ENCODE results near the gene GDPD5. TPM values are rescaled to one million over a fixed set of nuclear protein-coding genes. Genes with fewer than 3 reads are reported as not detected.

GDPD5 gene
- total RNA-seq, 2 experiments from 2014 or later, result 26.5 to 32.0 TPM

DNA sequence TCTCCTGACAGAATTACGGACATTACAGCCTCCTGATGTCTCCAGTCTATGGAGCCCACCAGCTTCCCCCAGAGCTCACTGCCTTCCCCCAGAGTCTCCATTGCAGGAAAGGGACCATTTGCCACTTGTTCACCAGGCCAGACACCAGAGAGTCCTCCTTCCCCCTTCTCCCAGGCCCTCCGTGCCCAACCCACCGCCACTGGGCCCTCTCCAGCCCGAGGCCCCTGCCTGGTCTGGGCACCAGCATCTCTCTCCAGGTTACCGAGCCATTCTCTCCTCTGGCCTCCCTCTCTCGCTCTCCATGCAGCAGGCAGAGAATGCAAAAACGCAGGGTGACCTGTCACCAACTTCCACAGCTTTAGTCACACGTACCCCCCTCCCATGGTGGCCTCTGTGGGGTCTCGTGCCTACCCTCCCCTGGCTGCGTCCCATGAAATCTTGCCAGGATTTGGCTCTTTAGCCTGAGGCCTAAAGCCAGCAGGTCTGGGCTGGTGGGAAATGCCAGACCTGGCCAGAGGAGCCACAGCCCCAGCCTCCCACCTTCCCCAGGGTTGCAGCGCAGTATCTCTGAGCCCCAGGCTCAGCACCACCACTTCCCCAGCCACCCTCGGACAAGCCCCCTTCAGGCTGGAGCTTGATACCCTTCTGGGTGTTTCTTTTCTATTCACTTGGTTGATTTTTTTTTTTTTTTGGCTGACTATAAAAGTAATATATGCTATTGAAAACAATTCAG is 29.5 kb upstream of the GDPD5 start:
- Mint-ChIP-seq H3K4me1 (ENCODE audit: low read depth) (no peaks in the 10 kb centered on the region), H3K27me3 (no peaks in the 10 kb centered on the region), H3K4me3 (no peak overlapping the region), H3K36me3 (no peaks in the 10 kb centered on the region), H3K9me3 (no peaks in the 10 kb centered on the region), H3K27ac (no peak overlapping the region)
- CTCF ChIA-PET, result no interaction called here
- intact Hi-C loops (cut with micrococcal nuclease), result no loop called here
- POLR2A ChIA-PET, result interaction anchor here (0.6 to 1.7 kb wide), 2 partner anchors 8 to 199 kb away, joined by 3 to 7 read pairs; no protein-coding TSS in a partner anchor
- DNase-seq, result no peak

DNA sequence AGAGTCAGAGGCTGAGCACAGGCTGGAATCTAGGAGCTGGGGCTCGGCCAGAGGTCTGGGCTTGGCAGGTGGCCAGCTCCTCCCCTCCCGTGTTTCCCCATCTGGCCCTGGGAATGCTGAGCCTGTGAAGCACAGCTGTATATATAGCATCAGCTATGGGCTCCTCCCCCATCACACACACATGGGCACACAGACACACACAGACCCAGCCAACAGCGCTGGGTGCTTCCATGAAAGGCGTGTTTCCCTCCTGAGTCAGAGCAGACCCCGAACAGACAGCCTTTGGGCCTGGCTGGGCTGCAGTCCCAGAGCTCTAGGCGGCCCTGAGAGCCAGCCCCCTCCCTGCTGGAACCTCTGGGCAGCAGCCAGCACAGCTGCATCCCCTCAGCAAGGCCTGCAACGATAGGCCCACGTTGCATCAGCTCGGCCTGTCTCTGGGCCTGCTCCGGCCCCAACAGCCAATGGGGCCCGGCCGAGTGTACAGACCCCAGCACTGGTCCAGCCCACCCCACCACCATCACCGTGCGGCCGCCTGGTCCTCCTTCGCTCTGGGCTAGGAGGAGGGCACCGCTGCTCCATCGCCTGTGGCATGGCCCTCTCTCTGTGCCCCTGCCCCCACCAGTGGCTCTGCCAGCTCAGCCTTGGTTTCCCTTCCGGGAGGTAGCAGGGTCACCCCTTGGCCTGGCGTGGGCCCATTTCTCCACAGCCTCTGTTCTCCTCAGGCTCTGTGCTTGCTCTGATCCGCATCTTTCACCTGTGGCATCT is 28.7 kb upstream of the GDPD5 start:
- Mint-ChIP-seq H3K36me3 (no peaks in the 10 kb centered on the region), H3K27ac (no peak overlapping the region), H3K27me3 (no peaks in the 10 kb centered on the region), H3K9me3 (no peaks in the 10 kb centered on the region), H3K4me1 (ENCODE audit: low read depth) (peaks cover under 1% of the 10 kb centered on the region), H3K4me3 (no peak overlapping the region)
- CTCF ChIA-PET, result interaction anchor here (0.8 to 1.1 kb wide), 3 partner anchors 8 to 110 kb away, joined by 3 to 4 read pairs (median 3); no protein-coding TSS in a partner anchor
- intact Hi-C loops (cut with micrococcal nuclease), result no loop called here
- POLR2A ChIA-PET, result interaction anchor here (1.7 kb wide), 1 partner anchor 8 kb away, joined by 7 read pairs; no protein-coding TSS in a partner anchor
- DNase-seq, result no peak

DNA sequence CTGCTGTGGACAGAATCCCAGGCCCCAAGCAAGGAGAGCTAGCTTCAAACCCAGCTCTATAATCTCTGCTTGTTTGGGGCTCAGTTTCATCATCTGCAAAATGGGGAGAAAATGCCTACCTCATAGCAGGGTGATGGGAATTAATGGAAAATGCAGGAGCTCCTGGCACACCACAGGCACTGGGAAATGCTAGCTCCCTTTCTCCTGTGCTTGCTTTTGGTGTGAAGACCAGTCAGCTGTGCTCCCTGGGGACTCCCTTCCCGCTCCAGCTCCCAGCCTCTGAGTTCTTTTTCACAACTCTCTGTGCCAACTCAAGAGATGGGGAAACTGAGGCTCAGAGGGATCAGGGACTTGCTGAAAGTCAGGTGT is 28.1 kb upstream of the GDPD5 start:
- CTCF ChIA-PET, result interaction anchor here (0.8 to 1.1 kb wide), 3 partner anchors 9 to 109 kb away, joined by 3 to 4 read pairs (median 3); no protein-coding TSS in a partner anchor
- intact Hi-C loops (cut with micrococcal nuclease), result no loop called here
- H3K9me3 Mint-ChIP-seq, result no peaks in the 10 kb centered on the region
- H3K4me3 Mint-ChIP-seq, result no peak overlapping the region
- no peaks in the 10 kb centered on the region for H3K36me3 Mint-ChIP-seq
- no peak for DNase-seq
- peaks cover 3% of the 10 kb centered on the region for H3K4me1 Mint-ChIP-seq (ENCODE audit: low read depth)
- no peak overlapping the region for H3K27ac Mint-ChIP-seq
- H3K27me3 Mint-ChIP-seq, result no peaks in the 10 kb centered on the region
- POLR2A ChIA-PET, result interaction anchor here (1.7 kb wide), 1 partner anchor 9 kb away, joined by 7 read pairs; no protein-coding TSS in a partner anchor

DNA sequence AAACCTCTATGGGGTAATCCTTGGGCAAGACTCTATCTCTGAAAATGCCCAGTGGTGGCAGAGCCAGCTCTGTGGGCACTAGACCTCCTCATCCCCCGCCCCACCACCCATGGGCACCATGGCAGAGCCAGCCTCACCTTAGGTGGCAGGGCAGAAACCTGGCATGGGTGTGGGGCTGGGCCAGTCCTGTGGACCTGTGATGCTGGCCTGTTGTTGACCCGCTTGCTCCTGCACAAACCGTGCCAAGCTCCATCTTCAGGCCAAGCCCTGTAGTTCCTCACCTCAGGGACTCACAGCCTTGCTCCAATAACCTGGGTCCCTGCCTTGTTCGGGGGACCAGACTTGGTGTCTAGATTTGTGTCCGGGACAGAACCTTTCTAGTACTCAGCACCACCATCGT is 27.4 kb upstream of the GDPD5 start:
- H3K36me3 Mint-ChIP-seq, result no peaks in the 10 kb centered on the region

DNA sequence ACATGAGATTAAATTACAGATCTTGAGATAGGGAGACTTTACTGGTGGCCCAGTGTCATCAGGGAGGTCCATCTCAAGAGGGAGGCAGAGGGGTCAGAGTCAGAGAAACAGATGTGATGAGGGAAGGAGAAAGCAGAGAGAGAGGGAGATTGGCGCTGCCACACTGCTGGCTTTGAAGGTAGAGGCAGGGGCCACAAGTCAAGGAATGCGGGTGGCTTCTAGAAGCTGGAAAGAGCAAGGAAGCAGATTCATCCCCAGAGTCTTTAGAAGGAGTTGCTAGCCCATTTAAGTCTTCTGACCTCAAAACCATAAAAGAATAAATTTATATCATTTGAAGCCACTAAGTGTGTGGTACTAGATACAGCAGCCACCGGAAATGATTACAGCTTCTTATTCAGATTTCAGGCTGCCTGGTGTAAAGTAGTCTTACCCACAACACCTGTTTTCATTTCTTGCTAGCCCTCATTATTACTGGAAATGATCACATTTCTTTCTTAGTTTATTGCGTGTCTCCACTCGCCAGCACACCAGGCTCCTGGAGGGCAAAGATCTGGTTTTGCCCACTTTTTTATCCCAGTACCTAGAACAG is 23.7 kb upstream of the GDPD5 start:
- Mint-ChIP-seq H3K27me3 (no peaks in the 10 kb centered on the region), H3K36me3 (no peaks in the 10 kb centered on the region), H3K27ac (no peak overlapping the region), H3K4me1 (ENCODE audit: low read depth) (peaks cover 3% of the 10 kb centered on the region), H3K9me3 (no peaks in the 10 kb centered on the region), H3K4me3 (no peak overlapping the region)
- ChIA-PET CTCF (interaction anchor here (0.6 to 2.3 kb wide), 4 partner anchors 15 to 157 kb away, joined by 3 to 12 read pairs (median 4); no protein-coding TSS in a partner anchor), POLR2A (interaction anchor here (0.9 kb wide), 1 partner anchor 27 kb away, joined by 3 read pairs; no protein-coding TSS in a partner anchor)
- intact Hi-C loops (cut with micrococcal nuclease), result loop anchor here (5.0 kb wide), 1 partner anchor 33 kb away; no protein-coding TSS in a partner anchor
- no peak for DNase-seq

More for the DNA sequence above, 27.4 kb upstream of the GDPD5 start:
- no peak for DNase-seq
- no peak overlapping the region for H3K4me3 Mint-ChIP-seq
- no peaks in the 10 kb centered on the region for H3K9me3 Mint-ChIP-seq
- POLR2A ChIA-PET, result interaction anchor here (1.7 kb wide), 1 partner anchor 10 kb away, joined by 7 read pairs; no protein-coding TSS in a partner anchor
- intact Hi-C loops (cut with micrococcal nuclease), result no loop called here
- CTCF ChIA-PET, result no interaction called here
- H3K27ac Mint-ChIP-seq, result no peak overlapping the region
- no peaks in the 10 kb centered on the region for H3K27me3 Mint-ChIP-seq
- peaks cover 3% of the 10 kb centered on the region for H3K4me1 Mint-ChIP-seq (ENCODE audit: low read depth)

DNA sequence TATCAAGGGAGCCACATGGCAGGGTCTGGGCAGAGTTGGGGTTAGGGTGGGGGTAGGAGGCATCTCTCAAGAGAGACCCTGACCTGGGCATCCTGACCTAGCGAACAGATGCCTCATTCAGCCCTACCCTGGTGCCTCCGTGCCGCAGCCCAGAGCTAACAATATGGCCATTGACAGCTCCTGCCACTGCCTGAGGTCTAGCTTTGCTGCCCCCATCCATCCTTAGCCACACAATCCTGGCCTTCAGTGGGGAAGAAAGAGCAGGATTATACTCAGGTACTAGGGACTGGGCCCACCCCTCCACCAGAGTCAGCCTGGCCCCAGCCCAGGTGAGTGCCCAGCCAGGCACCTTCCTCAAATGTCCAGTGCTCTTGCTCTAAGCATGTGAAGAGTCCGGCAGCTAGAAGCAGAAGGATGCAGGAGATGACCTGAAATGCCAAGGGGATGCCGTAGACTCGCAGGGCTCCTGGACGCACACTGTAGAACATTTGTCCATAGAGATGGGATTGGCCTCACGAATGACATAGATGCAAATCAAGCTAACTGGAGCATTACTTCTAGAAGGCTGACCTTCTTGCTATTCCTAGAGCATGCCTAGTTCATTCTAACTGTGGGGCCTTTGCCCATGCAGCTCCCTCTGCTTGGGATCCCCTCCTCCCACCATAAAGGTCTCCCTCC is 23.0 kb upstream of the GDPD5 start:
- H3K4me1 Mint-ChIP-seq (ENCODE audit: low read depth), result peaks cover 3% of the 10 kb centered on the region
- no peaks in the 10 kb centered on the region for H3K27me3 Mint-ChIP-seq
- intact Hi-C loops (cut with micrococcal nuclease), result loop anchor here (5.0 kb wide), 1 partner anchor 34 kb away; no protein-coding TSS in a partner anchor
- no peaks in the 10 kb centered on the region for H3K9me3 Mint-ChIP-seq
- CTCF ChIA-PET, result interaction anchor here (0.7 to 2.3 kb wide), 6 partner anchors 26 to 254 kb away, joined by 3 to 12 read pairs (median 3); no protein-coding TSS in a partner anchor
- H3K36me3 Mint-ChIP-seq, result no peaks in the 10 kb centered on the region
- no peak overlapping the region for H3K27ac Mint-ChIP-seq
- DNase-seq, result no peak
- no peak overlapping the region for H3K4me3 Mint-ChIP-seq
- POLR2A ChIA-PET, result no interaction called here

DNA sequence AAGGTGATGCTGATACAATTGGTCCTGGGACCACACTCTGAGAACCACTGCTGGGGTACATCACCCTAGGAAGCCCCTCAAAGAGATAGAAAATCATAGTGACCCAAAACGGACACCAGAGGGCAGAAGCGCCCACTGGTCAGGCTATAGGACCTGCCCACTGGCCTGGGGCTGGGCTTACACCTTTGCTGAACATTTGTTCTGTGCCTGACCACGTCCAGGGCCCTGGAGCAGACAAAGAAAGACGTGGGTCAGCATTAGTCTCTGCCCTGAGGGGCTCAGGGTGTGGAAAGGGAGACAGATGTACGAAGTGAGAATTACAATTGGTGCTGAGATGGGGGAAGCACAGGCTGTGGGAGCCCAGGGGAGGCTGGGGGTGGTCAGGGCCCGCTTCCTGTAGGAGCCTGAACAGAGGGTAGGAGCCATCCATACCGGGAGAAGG is 21.9 kb upstream of the GDPD5 start:
- POLR2A ChIA-PET, result no interaction called here
- intact Hi-C loops (cut with micrococcal nuclease), result loop anchor here (2.0 to 5.0 kb wide), 2 partner anchors 15 to 35 kb away; partner anchors contain the start of gene SERPINH1
- H3K27me3 Mint-ChIP-seq, result no peaks in the 10 kb centered on the region
- no peak overlapping the region for H3K27ac Mint-ChIP-seq
- no peak overlapping the region for H3K4me3 Mint-ChIP-seq
- H3K36me3 Mint-ChIP-seq, result no peaks in the 10 kb centered on the region
- peak; percentile 56 for DNase-seq
- CTCF ChIA-PET, result interaction anchor here (1.4 to 2.3 kb wide), 2 partner anchors 27 to 159 kb away, joined by 6 to 12 read pairs; no protein-coding TSS in a partner anchor
- H3K9me3 Mint-ChIP-seq, result no peaks in the 10 kb centered on the region
- peaks cover 3% of the 10 kb centered on the region for H3K4me1 Mint-ChIP-seq (ENCODE audit: low read depth)

DNA sequence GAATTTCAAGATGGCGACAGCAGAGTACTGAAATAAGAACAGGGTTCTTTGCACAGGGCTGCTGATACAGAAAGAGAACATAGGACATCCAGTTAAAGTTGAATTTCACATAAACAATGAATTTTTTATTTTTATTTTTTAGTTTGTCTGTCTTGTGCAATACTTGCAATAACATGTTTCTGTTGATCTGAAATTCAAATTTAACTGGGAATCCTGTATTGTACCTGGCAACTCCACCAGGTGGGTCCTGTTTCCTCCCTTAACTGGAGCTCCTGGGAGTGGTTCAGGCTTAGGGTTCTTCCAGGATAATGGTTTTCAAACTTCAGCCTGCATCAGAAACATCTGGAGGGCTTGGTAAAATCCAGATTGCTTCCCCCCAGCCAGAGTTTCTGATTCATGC is 21.4 kb upstream of the GDPD5 start:
- Mint-ChIP-seq H3K4me3 (no peak overlapping the region), H3K36me3 (no peaks in the 10 kb centered on the region), H3K27me3 (no peaks in the 10 kb centered on the region), H3K4me1 (ENCODE audit: low read depth) (peaks cover 3% of the 10 kb centered on the region), H3K9me3 (no peaks in the 10 kb centered on the region), H3K27ac (no peak overlapping the region)
- CTCF ChIA-PET, result interaction anchor here (0.6 to 1.8 kb wide), 6 partner anchors 16 to 178 kb away, joined by 3 to 6 read pairs (median 4); no protein-coding TSS in a partner anchor
- intact Hi-C loops (cut with micrococcal nuclease), result loop anchor here (2.0 to 5.0 kb wide), 2 partner anchors 16 to 35 kb away; partner anchors contain the start of gene SERPINH1
- no peak for DNase-seq
- POLR2A ChIA-PET, result no interaction called here

DNA sequence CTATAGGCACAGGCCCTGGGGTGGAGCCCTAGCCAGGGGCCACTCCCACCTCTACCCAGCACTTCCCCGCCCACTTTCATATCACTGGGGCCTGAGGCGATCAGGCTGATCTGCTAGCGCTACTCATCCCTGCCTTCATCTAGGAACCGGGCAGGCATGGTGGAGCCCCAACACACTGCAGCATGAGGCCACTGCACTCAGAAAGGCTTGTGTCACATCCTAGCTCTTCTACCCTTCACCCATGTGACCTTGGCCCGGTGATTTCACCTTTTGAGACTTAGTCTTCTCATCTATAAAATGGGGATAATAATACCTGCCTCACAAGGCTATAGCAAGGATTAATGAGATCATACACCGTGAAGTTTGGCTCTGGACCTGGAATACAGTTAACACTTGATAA is 18.1 kb upstream of the GDPD5 start:
- intact Hi-C loops (cut with micrococcal nuclease), result no loop called here
- no peaks in the 10 kb centered on the region for H3K9me3 Mint-ChIP-seq
- ChIA-PET POLR2A (no interaction called here), CTCF (no interaction called here)
- H3K4me3 Mint-ChIP-seq, result no peak overlapping the region
- no peaks in the 10 kb centered on the region for H3K27me3 Mint-ChIP-seq
- DNase-seq, result no peak
- H3K4me1 Mint-ChIP-seq (ENCODE audit: low read depth), result no peaks in the 10 kb centered on the region
- no peak overlapping the region for H3K27ac Mint-ChIP-seq
- no peaks in the 10 kb centered on the region for H3K36me3 Mint-ChIP-seq

DNA sequence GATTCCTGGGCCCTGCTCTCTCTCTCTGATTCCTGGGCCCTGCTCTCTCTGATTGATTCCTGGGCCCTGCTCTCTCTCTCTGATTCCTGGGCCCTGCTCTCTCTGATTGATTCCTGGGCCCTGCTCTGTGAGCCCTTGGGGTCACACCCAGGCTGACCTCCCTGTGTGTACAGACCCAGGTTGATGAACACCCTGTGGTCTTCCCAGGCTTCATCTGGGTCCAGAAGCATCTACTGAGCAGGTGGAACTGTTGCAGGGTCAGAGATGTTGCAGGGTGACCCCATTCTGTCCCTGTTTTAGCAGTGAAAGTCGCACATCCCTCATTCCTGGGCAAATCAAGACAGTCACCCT is 16.3 kb upstream of the GDPD5 start:
- Mint-ChIP-seq H3K9me3 (no peaks in the 10 kb centered on the region), H3K4me1 (ENCODE audit: low read depth) (peaks cover 16% of the 10 kb centered on the region), H3K27me3 (peaks cover 1% of the 10 kb centered on the region), H3K36me3 (no peaks in the 10 kb centered on the region), H3K27ac (no peak overlapping the region), H3K4me3 (no peak overlapping the region)
- DNase-seq, result no peak
- intact Hi-C loops (cut with micrococcal nuclease), result no loop called here
- ChIA-PET POLR2A (interaction anchor here (1.0 kb wide), 1 partner anchor 10 kb away, joined by 3 read pairs; no protein-coding TSS in a partner anchor), CTCF (interaction anchor here (0.9 to 1.1 kb wide), 2 partner anchors 9 to 30 kb away, joined by 3 read pairs; no protein-coding TSS in a partner anchor)
